CD4-positive, alpha-beta T cell treated with Interleukin-21 for 1 hour (primary cell): ENCODE data around the gene PPM1G.
A peak's percentile ranks its signal among the peaks of the same experiment; 100 is the strongest.
"Not testable (repeated sequence)": the region's sequence is repeated elsewhere in the genome, so short reads cannot be mapped to it uniquely, and the experiment has no call there.

Source experiments
- DNase-seq: peaks from one replicate; pipeline ENCODE4 v3.0.0-alpha.2; 2020

The PPM1G gene

GRCh38 chr2:27375513-27376099 lies 33.8 kb downstream of the PPM1G start:
- no peak for DNase-seq

DNA sequence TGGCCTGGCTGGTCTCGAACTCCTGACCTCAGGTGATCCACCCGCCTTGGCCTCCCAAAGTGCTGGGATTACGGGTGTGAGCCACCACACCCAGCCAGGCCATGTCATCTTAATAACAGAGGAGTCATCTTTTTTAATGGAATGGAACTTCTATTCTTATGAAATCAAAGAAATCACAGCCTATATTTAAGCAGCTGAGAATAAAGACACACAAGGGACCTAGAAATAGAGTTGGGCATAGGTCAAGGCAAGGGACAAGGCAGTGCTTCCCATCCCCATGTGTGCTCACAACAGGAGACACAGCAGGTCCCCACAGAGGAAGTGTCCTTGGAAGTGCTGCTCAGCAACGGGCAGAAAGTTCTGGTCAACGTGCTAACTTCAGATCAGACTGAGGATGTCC lies 35.8 kb downstream of the PPM1G start:
- DNase-seq, result no peak

- DNase-seq, result no peak
Measured at GRCh38 chr2:27372937-27373336, 36.5 kb downstream of the PPM1G start.

GRCh38 chr2:27370816-27371620 lies 38.4 kb downstream of the PPM1G start:
- peak; percentile 52 for DNase-seq

DNA sequence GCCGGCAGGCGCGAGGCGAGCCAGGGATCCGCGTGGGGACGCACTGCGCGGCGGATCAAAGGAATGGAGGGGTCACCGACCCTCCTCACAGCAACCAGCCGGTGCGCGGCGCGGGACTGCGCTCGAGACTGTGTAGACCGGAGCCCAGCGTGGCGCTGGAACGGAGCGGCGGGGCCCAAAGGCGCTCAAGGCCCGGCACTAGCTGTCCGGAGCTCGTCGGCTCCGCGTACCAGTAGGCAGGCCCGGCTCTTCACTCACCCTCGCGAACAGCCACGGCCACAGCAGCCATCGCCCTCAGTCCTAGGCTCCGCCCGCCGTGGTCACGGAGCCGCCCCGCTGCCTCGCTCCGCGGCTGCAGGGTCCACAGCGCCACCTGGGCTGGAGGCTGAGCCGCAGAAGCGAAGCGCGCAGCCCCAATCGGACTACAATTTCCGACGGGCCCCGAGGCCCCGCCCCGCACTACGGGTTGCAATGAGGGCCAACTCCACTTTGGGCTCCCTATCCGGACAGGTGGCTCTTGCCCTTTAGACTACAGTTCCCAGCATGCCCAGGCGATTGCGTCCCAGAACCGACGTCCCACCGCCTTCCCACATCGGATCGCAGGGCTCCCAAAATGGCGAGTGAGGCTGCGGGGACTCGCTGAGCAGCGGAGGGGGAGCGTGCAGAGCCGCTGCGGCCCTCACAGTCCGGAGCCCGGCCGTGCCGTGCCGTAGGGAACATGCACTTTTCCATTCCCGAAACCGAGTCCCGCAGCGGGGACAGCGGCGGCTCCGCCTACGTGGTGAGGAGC lies 39.2 kb downstream of the PPM1G start, which contains the start of the genes EIF2B4 and SNX17:
TSS of gene EIF2B4 (minus strand) at position 313 of the 790 bp plus-strand sequence. CDS start at position 289, 24 bp downstream.
TSS of gene SNX17 (plus strand) at position 591 of the 790 bp plus-strand sequence. CDS start at position 719, 128 bp downstream.
- peak; percentile 100 for DNase-seq

DNA sequence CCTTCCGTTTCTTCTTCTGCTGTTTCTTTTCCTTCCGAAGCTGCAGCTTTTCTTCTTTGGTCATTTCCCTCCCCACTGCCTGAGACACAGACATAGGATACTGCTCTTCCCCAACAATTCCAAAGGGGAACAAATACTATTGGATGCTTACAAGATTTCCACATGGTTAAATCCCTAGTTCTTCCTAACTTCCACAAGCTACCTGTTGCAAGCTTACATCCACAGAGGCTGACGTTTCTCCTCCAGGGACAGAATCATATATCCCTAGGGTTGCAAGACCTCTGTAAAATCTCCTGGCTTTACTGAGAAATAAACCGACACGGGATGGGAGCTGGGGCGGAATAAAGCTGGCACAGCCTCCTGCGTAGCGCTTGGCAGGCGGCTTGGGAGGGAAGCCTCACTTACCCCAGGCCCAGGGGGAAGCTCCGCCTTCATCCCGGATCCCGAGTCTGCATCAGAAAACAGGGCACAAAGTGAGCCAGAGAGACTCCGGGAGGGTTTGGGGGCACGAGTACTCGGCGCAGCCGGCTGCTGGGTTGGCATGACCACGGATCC lies 39.8 kb downstream of the PPM1G start:
- no peak for DNase-seq

GRCh38 chr2:27363933-27364332 lies 45.5 kb downstream of the PPM1G start:
- no peak for DNase-seq

- DNase-seq, result no peak
Measured at GRCh38 chr2:27362678-27363420, 46.5 kb downstream of the PPM1G start.

GRCh38 chr2:27356382-27357181 lies 52.8 kb downstream of the PPM1G start, which contains the start of gene GTF3C2:
Gene GTF3C2 (minus strand): TSS chr2:27356764. CDS start chr2:27343554, 13,210 bp downstream.
- peak; percentile 94 for DNase-seq

DNA sequence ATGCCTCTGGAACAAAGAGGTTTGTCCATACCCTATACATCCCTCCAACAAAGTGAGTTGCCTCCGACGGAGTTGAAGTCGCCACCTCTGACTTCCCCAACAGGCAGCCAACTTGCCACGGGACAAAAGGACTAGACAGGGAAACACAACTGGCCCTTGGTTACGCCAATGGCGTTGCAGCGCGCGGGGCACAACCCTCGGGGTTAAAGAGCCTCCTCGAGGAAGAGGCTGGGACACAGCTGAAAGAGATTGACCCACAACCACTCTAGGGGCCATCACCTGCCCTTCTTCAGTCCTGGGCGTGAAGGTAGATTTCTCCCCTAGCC lies 53.4 kb downstream of the PPM1G start:
- no peak for DNase-seq

- no peak for DNase-seq
Measured at GRCh38 chr2:27354597-27354927, 54.8 kb downstream of the PPM1G start.

- DNase-seq, result no peak
Measured at GRCh38 chr2:27353762-27354596, 55.4 kb downstream of the PPM1G start.

GRCh38 chr2:27353386-27353761 lies 56.0 kb downstream of the PPM1G start:
- not testable (repeated sequence) for DNase-seq

DNA sequence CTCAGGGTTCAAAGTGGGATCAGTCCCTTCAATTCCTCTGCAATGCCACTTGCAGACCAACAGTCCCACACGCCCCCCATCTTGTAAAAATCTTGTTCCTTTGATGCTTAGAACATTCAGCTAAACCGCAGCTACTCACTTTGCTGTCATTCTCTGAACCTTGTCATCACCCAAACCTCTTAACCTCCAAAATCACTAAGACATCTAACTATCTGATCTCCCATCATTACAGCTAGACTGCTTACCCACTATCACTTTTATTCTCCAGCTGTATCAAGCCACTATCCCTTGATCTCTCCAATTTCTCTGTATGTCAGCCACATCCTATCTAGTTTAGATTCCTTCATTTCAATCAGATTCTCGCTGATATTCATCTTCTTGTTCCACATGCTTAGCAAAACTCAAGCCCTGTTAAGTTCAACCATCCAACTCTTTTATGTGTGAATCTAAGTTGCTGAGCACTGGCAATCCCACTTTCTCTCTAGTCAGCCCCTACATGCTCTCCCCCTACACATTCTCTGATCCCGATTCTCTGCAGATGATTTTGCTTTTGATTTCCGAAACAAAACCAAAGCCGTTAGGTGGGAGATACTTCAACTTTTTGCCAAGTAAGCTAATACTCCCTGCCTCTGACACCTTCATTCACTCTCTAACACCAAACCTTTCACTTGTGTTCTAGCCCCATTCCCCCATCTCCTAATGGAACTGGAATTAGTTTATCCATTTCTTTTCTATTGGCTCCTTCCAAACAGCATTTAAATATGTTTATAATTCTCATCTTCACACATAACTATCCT lies 57.4 kb downstream of the PPM1G start:
- peak; percentile 19 for DNase-seq

- no peak for DNase-seq
Measured at GRCh38 chr2:27350106-27350693, 59.2 kb downstream of the PPM1G start.

- DNase-seq, result no peak
Measured at GRCh38 chr2:27347641-27348040, 61.8 kb downstream of the PPM1G start.

DNA sequence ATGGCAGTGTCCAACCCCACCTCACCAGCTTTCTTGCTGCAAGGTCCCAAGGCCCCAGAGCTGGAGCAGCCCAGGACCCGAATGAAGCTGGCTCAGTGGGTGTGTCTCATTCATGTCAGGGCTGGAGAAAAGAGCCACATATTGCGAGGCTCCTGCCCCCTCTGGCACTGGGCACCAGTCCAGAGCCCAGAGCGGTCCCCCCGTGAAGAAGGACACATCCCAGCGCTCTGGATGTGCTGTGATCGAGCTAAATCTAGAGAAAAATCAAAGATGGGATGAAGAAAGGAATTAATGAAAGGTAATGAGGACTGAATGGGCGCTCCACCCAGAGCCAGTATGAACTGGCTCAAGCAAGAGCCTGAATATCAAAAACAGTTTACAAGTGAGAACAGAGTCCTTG lies 73.2 kb downstream of the PPM1G start:
- no peak for DNase-seq

DNA sequence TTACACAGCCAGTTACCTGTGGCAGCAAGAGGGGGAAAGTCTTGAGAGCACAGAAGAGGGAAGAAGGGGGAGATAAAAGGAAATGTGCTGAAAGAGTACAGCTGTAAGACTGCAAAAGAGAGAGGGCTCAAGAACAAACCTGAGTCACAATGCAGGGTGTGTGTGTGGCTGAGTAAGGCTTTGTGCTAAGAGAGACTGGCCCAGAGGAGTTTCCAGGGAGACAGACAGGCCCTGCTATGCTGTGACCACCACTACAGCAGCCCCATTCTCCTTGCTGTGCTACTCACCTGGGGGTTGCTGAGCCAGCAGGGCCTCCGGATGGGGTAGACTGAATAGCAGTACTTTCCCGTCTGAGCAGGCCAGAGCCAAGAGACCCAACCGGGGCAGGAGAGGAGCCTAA lies 74.1 kb downstream of the PPM1G start:
- no peak for DNase-seq
